HT1080 (cell line): ENCODE measurements around the gene CTBP1. TPM values are rescaled to one million over a fixed set of nuclear protein-coding genes. Genes with fewer than 3 reads are reported as not detected.
A peak's percentile ranks its signal among the peaks of the same experiment; 100 is the strongest.

Experiments used
- DNase-seq: peaks from one replicate; pipeline ENCODE4 v3.0.0-alpha.2; 2015; ENCODE audit warnings: low read depth
- total RNA-seq: library from RNA; depleted of rRNA; stranded (reverse); fragments of >200 nt; shearing (Covaris generic); gene quantifications from 2 replicates; pipeline ENCODE4 v1.2.3, GENCODE V29; 2014

CTBP1 gene
- total RNA-seq, 1 experiment from 2014 or later = 256 TPM

GRCh38 chr4:1211891-1212545 lies 36.9 kb downstream of the CTBP1 start:
- DNase-seq = no peak

- no peak for DNase-seq
These were observed 37.6 kb downstream of the CTBP1 start for GRCh38 chr4:1211371-1211770.

GRCh38 chr4:1210971-1211370 lies 38.0 kb downstream of the CTBP1 start:
- no peak for DNase-seq

GRCh38 chr4:1210241-1210841 lies 38.6 kb downstream of the CTBP1 start:
- DNase-seq = no peak

GRCh38 chr4:1209821-1210220 lies 39.1 kb downstream of the CTBP1 start:
- no peak for DNase-seq

- DNase-seq = no peak
These were observed 39.8 kb downstream of the CTBP1 start for GRCh38 chr4:1208970-1209704.

- no peak for DNase-seq
These were observed 40.5 kb downstream of the CTBP1 start for GRCh38 chr4:1208266-1208961.

GRCh38 chr4:1207603-1208265 lies 41.2 kb downstream of the CTBP1 start:
- DNase-seq = no peak

GRCh38 chr4:1207157-1207470 lies 41.8 kb downstream of the CTBP1 start:
- no peak for DNase-seq

- DNase-seq = no peak
These were observed 42.4 kb downstream of the CTBP1 start for GRCh38 chr4:1206299-1207156.

GRCh38 chr4:1205586-1206298 lies 43.2 kb downstream of the CTBP1 start:
- no peak for DNase-seq

- DNase-seq = no peak
These were observed 43.9 kb downstream of the CTBP1 start for GRCh38 chr4:1204828-1205585.

- no peak for DNase-seq
These were observed 44.6 kb downstream of the CTBP1 start for GRCh38 chr4:1204286-1204827.

GRCh38 chr4:1203026-1203616 lies 45.8 kb downstream of the CTBP1 start:
- DNase-seq = no peak

- no peak for DNase-seq
These were observed 46.4 kb downstream of the CTBP1 start for GRCh38 chr4:1202526-1203011.

- no peak for DNase-seq
These were observed 46.9 kb downstream of the CTBP1 start for GRCh38 chr4:1201851-1202525.

- DNase-seq = peak; percentile 60
These were observed 48.4 kb downstream of the CTBP1 start for GRCh38 chr4:1200425-1201035.
